ENCODE data around the gene ABCC5.

Gene ABCC5

DNA sequence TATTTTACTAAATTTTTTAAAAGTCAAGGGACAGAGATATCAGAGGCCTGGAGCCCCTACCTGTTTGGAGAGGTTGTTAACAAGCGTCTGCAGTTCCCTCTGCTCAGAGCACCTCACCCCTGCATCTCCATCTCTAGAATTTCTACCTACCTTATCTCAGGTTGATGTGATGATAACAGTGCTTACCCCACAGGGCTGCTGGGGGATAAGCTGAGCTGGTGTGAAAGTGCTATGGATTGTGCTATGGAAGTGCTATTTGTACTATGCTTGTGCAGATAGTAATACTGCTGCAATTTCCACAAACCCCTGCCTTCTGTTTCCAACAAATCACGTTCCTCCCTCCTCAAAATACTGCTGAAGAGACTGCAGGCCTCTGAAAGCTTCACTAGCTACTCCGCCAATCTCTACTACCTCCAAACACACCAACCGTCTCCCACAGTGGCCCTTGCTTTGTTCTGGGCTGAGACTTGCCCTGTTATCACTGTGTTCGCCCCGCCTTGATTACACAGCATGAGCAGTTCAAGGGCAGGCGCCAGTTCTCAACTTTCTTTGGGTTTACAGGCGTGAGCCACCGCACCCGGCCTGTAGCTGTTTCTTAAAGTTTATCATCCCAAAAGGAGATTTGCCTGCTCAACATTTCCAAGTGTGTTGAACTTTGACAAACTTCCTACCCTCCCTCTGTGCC is 104.6 kb downstream of the ABCC5 start:
- Histone ChIP-seq H3K27me3 (ENCODE audit: insufficient read depth, insufficient read length) (no peaks in the 10 kb centered on the region), H3K9ac (ENCODE audit: insufficient read length, low read depth) (no peak overlapping the region), H3K4me1 (ENCODE audit: insufficient read depth, insufficient read length) (peaks cover 6% of the 10 kb centered on the region), H3K36me3 (ENCODE audit: insufficient read depth, insufficient read length, low read length) (no peaks in the 10 kb centered on the region), H3K9me3 (ENCODE audit: insufficient read depth, low read length) (no peaks in the 10 kb centered on the region), H3K4me3 (ENCODE audit: insufficient read length, low read depth) (no peak overlapping the region)
- TF ChIP-seq YY1 (IDR thresholded peaks at IDR 0.05; ENCODE audit: insufficient read depth, insufficient read length): no peak
- TF ChIP-seq SUZ12 (IDR thresholded peaks at IDR 0.05; ENCODE audit: extremely low read depth, insufficient read depth, insufficient read length): no peak
- TF ChIP-seq ZNF274 (IDR thresholded peaks at IDR 0.05; ENCODE audit: low read depth, low read length): no peak
- no peak for DNase-seq (ENCODE audit: low read depth, low spot score)

DNA sequence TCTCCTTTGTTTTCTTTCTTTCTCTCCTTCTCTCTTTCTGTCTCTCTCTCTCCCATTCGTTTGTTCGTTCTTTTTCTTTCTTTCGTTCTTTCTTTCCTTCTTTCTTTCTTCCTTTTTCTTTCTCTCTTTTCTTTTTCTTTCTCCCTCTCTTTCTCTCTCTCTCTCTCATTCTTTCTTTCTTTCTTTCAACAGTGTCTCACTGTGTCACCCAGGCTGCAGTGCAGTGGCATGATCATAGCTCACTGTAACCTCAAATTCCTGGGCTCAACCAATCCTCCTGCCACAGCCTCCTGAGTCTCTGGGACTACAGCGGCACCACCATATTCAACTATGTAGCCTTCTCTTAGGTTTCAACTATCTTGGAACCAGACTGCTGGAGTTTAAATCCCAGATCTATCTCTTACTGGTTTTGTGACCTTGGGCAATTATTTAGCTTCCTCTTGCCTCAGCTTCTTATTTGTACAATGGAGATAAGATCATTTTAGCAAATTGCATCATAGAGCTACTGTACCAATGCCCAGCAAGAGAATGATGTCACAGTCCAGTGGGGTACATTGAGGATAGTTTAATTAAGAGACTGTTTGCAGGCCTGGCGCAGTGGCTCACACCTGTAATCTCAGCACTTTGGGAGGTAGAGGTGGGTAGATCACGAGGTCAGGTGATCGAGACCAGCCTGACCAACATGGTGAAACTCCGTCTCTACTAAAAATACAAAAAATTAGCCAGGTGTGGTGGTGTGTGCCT is 105.7 kb downstream of the ABCC5 start:
- H3K9ac ChIP-seq (ENCODE audit: insufficient read length, low read depth): no peak overlapping the region
- no peak for DNase-seq (ENCODE audit: low read depth, low spot score)
- H3K4me1 ChIP-seq (ENCODE audit: insufficient read depth, insufficient read length): peaks cover 9% of the 10 kb centered on the region
- no peaks in the 10 kb centered on the region for H3K9me3 ChIP-seq (ENCODE audit: insufficient read depth, low read length)
- H3K36me3 ChIP-seq (ENCODE audit: insufficient read depth, insufficient read length, low read length): no peaks in the 10 kb centered on the region
- no peak for TF ChIP-seq ZNF274 (IDR thresholded peaks at IDR 0.05; ENCODE audit: low read depth, low read length)
- TF ChIP-seq YY1 (IDR thresholded peaks at IDR 0.05; ENCODE audit: insufficient read depth, insufficient read length): no peak
- no peak for TF ChIP-seq SUZ12 (IDR thresholded peaks at IDR 0.05; ENCODE audit: extremely low read depth, insufficient read depth, insufficient read length)
- no peaks in the 10 kb centered on the region for H3K27me3 ChIP-seq (ENCODE audit: insufficient read depth, insufficient read length)
- H3K4me3 ChIP-seq (ENCODE audit: insufficient read length, low read depth): no peak overlapping the region

DNA sequence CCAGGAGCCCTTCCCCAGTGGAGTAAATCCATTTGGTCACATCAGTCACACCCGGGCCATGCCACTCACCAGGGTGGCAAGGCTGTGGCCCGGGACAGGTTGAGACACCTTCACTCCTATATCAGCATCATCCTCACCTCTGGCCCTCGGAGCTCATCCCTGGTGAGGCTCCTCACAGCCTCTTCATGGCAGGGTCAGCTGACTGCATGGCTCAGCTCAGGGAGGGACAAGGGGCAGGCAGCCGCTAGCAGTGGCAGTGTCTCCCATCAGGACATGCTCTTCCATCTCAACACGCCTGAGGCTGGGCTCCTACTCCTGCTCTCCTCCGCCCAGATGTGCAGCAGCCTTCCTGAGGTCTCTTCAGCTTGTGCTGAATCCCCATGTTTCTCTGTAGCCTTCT is 106.6 kb downstream of the ABCC5 start:
- TF ChIP-seq SUZ12 (IDR thresholded peaks at IDR 0.05; ENCODE audit: extremely low read depth, insufficient read depth, insufficient read length) (no peak), ZNF274 (IDR thresholded peaks at IDR 0.05; ENCODE audit: low read depth, low read length) (no peak), YY1 (IDR thresholded peaks at IDR 0.05; ENCODE audit: insufficient read depth, insufficient read length) (no peak)
- no peaks in the 10 kb centered on the region for H3K9me3 ChIP-seq (ENCODE audit: insufficient read depth, low read length)
- H3K9ac ChIP-seq (ENCODE audit: insufficient read length, low read depth): no peak overlapping the region
- peaks cover 11% of the 10 kb centered on the region for H3K4me1 ChIP-seq (ENCODE audit: insufficient read depth, insufficient read length)
- no peaks in the 10 kb centered on the region for H3K36me3 ChIP-seq (ENCODE audit: insufficient read depth, insufficient read length, low read length)
- H3K4me3 ChIP-seq (ENCODE audit: insufficient read length, low read depth): no peak overlapping the region
- no peaks in the 10 kb centered on the region for H3K27me3 ChIP-seq (ENCODE audit: insufficient read depth, insufficient read length)
- no peak for DNase-seq (ENCODE audit: low read depth, low spot score)

DNA sequence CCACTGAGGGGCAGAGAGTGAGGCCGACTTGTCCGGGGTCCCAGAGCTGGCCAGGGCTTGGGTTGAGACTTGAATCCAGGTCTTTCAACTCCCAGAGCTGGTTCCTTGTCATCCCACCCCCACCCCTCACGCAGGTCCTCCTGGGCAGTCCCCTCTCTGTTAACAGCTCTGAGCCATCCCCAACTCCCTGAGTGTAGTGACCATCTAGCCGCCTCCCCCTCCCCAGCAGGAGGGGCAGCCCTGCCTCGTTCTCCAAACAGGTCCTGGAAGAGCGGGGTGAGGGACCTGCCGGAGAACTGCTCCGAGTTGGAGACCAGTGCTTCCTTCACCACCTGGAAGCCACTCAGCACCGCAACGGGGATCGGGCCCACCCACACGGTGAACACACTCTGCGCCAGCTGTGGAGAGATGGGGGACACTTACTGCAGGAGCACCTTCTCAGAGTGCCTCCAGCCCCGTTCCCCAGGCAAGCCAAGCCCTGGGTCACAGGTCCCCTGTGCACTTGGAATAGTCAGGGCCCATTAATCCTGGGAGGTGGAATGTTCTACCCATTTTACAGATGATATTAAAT is 108.6 kb downstream of the ABCC5 start:
- TF ChIP-seq ZNF274 (IDR thresholded peaks at IDR 0.05; ENCODE audit: low read depth, low read length) (no peak), SUZ12 (IDR thresholded peaks at IDR 0.05; ENCODE audit: extremely low read depth, insufficient read depth, insufficient read length) (no peak), YY1 (IDR thresholded peaks at IDR 0.05; ENCODE audit: insufficient read depth, insufficient read length) (no peak)
- Histone ChIP-seq H3K9me3 (ENCODE audit: insufficient read depth, low read length) (no peaks in the 10 kb centered on the region), H3K4me1 (ENCODE audit: insufficient read depth, insufficient read length) (peaks cover 11% of the 10 kb centered on the region), H3K4me3 (ENCODE audit: insufficient read length, low read depth) (no peak overlapping the region), H3K36me3 (ENCODE audit: insufficient read depth, insufficient read length, low read length) (no peaks in the 10 kb centered on the region), H3K27me3 (ENCODE audit: insufficient read depth, insufficient read length) (no peaks in the 10 kb centered on the region), H3K9ac (ENCODE audit: insufficient read length, low read depth) (no peak overlapping the region)
- no peak for DNase-seq (ENCODE audit: low read depth, low spot score)

DNA sequence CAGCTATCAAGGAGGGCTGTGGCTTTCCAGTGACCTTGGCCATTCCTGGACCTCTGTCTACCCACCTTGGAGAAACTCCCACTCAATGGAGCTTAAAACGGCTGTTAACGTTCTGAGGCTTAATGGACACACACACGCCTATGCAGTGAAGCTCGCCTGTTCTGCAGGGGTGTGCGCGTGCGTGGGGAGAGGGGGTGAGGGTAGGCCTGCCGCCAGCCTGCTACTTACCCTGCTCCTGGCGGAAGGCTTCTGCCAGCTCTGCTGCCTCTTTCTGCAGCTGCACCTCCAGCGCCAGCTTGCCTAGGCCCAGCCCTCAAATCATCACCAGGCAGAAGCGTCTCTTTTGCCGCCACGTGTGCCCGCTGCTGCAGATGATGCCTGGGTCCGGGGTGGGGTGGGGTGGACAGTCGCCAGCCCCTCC is 109.8 kb downstream of the ABCC5 start:
- H3K4me3 ChIP-seq (ENCODE audit: insufficient read length, low read depth): no peak overlapping the region
- no peak for TF ChIP-seq YY1 (IDR thresholded peaks at IDR 0.05; ENCODE audit: insufficient read depth, insufficient read length)
- no peak for TF ChIP-seq SUZ12 (IDR thresholded peaks at IDR 0.05; ENCODE audit: extremely low read depth, insufficient read depth, insufficient read length)
- no peak for TF ChIP-seq ZNF274 (IDR thresholded peaks at IDR 0.05; ENCODE audit: low read depth, low read length)
- H3K9ac ChIP-seq (ENCODE audit: insufficient read length, low read depth): no peak overlapping the region
- H3K36me3 ChIP-seq (ENCODE audit: insufficient read depth, insufficient read length, low read length): no peaks in the 10 kb centered on the region
- no peaks in the 10 kb centered on the region for H3K27me3 ChIP-seq (ENCODE audit: insufficient read depth, insufficient read length)
- H3K4me1 ChIP-seq (ENCODE audit: insufficient read depth, insufficient read length): peaks cover 7% of the 10 kb centered on the region
- DNase-seq (ENCODE audit: low read depth, low spot score): no peak
- H3K9me3 ChIP-seq (ENCODE audit: insufficient read depth, low read length): no peaks in the 10 kb centered on the region

DNA sequence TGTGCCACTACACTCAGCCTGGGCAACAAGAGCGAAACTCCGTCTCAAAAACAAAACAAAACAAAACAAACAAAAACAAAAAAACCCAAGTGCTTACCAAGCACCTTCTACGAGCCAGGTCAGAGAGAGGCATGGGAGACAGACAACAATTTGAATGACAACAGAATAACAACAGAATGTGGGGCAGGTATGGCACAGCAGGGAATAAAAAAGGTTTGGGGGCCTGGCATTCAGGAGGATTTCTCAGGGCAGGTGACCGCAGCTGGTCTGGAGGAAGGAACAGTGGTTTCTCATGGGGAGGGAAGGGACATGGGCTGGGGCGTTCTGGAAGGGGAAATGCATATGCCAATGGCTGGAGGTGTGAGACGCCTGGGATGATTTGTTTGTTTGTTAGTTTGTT is 110.5 kb downstream of the ABCC5 start:
- DNase-seq (ENCODE audit: low read depth, low spot score): no peak
- Histone ChIP-seq H3K36me3 (ENCODE audit: insufficient read depth, insufficient read length, low read length) (no peaks in the 10 kb centered on the region), H3K4me3 (ENCODE audit: insufficient read length, low read depth) (no peak overlapping the region), H3K9me3 (ENCODE audit: insufficient read depth, low read length) (no peaks in the 10 kb centered on the region), H3K9ac (ENCODE audit: insufficient read length, low read depth) (no peak overlapping the region), H3K27me3 (ENCODE audit: insufficient read depth, insufficient read length) (no peaks in the 10 kb centered on the region), H3K4me1 (ENCODE audit: insufficient read depth, insufficient read length) (peaks cover 7% of the 10 kb centered on the region)
- TF ChIP-seq SUZ12 (IDR thresholded peaks at IDR 0.05; ENCODE audit: extremely low read depth, insufficient read depth, insufficient read length) (no peak), ZNF274 (IDR thresholded peaks at IDR 0.05; ENCODE audit: low read depth, low read length) (no peak), YY1 (IDR thresholded peaks at IDR 0.05; ENCODE audit: insufficient read depth, insufficient read length) (no peak)

All from NT2/D1 (cell line).